DMS79 treated with DMSO at 0.1 percent for 48 hours (cell line): ENCODE data around the gene ERBB4.

Source experiments
- DNase-seq: peaks from one replicate; lab custom pipeline; 2025; lab: John Stamatoyannopoulos, UW

Gene ERBB4

DNA sequence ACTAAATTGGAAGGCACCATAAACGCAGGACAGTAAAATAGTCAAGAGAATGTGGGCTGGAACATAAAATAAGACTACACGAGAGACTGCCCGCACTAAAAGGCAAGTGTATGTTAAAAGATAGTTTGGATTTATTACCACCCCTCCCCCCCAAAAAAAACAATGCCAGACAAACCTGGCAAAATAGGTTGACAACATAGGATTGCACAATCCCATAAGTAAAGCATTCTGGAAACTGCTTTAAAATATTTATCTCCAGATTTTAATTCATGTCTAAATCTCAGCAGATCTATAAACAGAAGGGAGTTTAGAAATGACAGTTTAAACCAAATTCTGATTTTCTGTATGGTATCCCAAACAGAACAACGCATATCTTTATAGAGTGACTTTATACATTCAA lies 455.1 kb downstream of the ERBB4 start:
- DNase-seq: no peak

DNA sequence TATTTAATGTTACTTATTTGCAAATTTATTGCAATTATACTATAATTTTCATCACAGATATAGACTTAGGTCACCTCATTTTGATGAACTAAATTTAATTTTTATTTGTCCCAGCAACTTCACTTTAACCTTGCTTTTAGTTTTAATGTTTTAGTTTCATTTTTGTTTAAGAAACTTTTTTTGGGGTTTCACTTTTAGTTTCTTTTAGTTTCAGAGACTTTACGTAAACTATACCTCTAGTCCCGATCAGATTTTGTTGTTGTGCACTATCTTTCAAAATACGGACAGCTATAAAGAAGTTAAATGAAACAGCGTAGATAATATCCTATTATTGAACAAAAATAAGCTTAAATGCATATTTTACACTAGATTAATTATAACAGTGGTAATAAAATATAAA lies 460.5 kb downstream of the ERBB4 start:
- no peak for DNase-seq

DNA sequence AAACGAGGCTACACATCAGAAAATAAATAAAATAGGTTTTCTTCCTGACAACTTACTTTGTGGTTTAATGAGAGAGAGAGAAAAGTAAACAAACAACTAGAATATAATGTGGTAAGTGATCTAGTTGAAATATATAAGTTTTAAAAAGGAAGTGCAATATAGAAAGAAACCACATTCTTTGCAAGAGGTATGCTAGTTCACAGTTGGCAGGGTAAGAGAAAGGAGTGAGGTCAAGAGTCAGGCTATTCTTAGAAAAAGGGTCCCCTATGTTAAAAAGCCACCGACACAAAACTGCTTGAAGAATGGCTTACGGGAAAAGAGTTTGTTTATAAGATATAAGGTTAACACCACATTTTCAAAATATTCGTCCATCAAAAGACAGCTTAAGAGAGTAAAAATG lies 462.1 kb downstream of the ERBB4 start:
- no peak for DNase-seq

DNA sequence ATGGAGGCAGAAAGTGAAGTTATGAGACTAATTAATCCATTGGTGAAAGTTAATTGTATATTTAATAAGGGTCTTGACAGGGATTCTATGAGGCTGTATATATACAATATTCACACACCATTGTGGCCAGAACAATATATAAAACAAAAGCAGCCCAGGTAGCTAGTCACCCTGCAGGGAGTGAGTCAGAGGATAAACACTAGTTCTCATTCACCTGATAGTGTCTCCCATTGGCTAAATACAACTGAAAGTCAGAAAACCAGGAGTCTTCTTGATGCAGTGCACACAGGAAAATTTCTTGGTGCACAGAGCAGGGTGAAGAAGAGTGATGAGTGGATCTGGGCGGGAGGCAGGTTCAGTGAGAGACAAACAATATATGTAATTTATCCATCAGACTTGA lies 465.2 kb downstream of the ERBB4 start:
- no peak for DNase-seq

DNA sequence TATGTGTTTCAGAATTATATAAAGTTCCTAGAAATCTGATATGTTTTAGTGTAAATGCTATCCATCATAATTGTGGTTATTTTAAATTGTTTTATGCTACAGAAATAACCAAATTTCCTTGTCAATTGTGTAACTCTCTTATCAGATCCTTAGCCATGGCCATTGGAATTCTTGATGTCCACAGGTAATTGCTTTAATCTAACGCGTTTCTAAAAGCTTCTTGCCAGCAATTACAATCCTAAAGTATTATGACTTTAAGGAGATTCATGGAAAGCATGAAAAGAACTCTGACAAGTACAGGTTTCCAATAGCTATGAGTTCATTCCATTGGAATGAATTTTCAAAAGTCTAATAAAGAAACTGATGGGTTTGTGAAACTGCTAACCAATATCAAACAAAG lies 472.1 kb downstream of the ERBB4 start:
- no peak for DNase-seq

- no peak for DNase-seq
Measured at GRCh38 chr2:212064318-212064717, 474.3 kb downstream of the ERBB4 start.

GRCh38 chr2:212052412-212053159 lies 486.0 kb downstream of the ERBB4 start:
- DNase-seq: no peak

GRCh38 chr2:212050871-212051270 lies 487.7 kb downstream of the ERBB4 start:
- DNase-seq: no peak

- DNase-seq: no peak
Measured at GRCh38 chr2:212042562-212042961, 496.0 kb downstream of the ERBB4 start.

GRCh38 chr2:212037062-212037461 lies 501.5 kb downstream of the ERBB4 start:
- no peak for DNase-seq

- no peak for DNase-seq
Measured at GRCh38 chr2:212034841-212035585, 503.6 kb downstream of the ERBB4 start.

DNA sequence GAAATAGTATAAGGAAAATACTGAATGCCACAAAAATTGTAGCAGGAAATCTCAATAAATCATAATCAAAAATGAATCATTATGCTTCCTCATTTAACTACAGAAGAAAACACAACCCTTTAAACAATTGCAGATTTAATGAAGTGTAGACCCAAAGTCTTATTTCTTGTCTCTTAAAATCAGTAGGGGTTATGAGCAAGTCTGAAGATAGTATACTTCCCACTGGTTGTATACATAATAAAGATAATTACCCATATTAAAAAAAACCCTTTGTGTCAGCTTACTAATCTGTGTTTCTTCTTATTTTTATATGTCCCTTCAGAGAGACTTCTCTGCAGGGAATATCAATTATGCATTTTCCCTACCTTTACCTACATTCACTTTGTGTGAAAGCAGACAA lies 504.7 kb downstream of the ERBB4 start:
- DNase-seq: no peak

- no peak for DNase-seq
Measured at GRCh38 chr2:212032536-212033219, 505.9 kb downstream of the ERBB4 start.

DNA sequence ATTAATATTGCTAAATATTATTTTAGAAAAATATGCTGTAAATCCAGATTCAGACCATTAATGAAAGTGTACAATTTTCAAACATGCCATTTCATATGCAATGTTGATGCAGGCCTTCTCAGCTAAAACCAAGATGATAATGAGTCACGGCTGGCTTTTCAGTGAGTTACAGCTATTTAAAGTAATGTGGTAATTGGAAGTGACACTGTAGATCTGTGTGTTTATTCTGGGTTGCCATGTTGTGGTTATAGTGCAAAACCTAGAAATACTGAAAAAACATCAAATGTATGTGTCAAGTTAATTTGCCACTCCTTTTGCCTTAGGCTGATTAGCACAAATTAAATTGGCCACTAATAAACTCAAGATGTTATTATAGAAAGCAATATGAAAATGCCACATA lies 506.6 kb downstream of the ERBB4 start:
- no peak for DNase-seq

DNA sequence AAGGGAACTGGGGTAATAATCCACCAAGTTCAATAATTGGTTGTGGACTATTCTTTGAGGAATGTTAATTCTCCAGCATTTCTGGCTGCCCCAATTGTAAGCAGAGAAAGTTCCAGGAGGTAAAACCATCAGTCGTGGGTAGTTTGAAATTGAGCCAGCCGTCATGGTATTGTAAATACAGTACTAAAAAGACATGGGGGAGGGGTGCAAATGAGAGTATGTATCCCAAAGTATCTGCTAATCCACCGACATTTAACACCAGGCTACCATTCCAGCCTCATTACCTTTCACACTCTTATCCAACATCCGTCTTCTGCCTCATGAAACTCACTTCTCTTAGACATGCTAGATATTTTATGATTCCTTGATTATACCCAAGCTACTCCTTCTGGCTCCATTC lies 507.9 kb downstream of the ERBB4 start:
- no peak for DNase-seq

DNA sequence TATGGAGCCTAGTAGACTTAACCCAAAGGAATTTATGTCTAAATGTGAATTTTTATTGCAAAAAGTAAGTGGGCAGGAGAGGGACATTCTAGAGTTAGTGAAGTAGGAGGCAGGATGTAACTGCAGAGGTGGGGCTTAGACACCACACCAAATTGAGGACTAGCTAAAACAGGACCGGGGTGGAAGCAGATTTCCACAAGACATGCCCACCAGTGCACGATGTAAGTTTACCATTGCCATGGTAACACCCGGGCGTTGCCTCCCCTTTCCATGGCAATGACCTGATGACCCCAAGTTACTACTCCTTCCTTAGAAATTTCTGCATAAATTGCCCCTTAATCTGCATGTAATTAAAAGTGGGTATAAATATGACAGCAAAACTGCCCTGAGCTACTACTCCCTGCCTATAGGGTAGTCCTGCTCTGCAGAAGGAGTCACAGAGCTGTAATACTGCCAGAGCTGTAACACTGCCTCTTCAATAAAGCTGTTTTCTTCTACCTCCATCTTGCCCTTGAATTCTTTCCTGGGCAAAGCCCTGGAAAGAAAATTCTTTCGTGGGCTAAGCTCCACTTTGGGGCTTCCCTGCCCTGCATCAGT lies 509.7 kb downstream of the ERBB4 start:
- no peak for DNase-seq

DNA sequence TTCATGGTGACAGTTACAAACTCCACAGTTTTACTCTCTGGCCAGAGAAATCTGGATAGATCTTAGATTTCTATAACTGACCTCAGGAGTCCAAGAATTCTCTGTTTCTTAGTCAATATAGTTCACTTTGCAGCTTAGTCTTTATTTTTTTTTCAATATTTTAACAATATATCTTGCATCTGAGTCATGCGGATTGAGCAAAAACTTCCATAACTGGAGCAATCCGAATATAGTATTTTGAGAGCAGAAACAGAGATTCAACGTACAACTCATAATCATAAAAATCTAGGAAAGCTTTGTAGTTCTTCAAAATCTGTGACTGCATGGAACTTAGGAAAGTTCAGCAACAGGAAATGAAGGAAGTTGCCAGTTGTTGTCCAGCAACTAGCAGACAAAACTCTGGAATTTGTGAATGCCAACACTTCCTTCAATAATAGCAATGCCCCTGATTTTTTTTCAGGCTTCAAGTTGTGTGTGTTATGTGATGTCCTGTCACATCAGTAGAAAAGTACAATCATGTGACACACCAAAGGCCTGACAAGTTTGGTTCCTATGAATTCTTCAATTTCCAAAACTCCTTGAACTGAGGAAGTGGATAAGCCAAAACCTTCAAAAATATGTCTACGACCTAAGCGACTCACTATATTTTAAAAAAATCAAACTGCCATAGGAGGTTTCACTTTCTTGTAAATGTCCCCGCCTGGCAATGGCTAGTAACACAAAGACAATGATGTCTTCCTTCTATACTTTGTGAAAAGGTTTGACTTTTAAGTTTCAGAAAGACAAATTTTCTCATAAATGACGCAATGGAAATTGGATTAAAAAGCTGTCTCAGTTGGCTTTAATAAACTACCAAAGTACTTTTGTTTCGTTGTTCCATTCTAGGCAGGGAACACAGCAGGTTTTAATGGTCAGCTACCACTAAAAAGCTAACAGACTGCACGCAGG lies 510.6 kb downstream of the ERBB4 start:
- no peak for DNase-seq

GRCh38 chr2:212024040-212024439 lies 514.6 kb downstream of the ERBB4 start:
- DNase-seq: no peak

DNA sequence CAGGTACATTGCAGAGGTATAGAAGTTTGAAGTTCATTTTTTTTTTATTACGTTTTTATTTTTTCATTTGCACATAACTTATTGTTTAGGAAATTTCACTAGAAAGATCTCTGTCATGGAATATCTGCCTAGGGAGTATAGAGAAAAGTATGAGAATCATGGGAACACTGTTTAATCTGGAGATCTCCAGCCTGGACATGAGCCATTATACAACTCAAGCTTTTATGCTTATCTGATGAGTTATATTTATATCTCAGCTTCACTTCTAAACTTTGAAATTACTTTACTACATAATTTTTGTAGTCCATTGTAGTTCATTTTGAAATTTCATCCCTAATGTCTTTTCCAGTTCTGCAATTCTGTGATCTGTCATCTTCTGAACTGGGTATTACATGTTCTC lies 515.6 kb downstream of the ERBB4 start:
- no peak for DNase-seq

- DNase-seq: no peak
Measured at GRCh38 chr2:212021947-212022346, 516.7 kb downstream of the ERBB4 start.

DNA sequence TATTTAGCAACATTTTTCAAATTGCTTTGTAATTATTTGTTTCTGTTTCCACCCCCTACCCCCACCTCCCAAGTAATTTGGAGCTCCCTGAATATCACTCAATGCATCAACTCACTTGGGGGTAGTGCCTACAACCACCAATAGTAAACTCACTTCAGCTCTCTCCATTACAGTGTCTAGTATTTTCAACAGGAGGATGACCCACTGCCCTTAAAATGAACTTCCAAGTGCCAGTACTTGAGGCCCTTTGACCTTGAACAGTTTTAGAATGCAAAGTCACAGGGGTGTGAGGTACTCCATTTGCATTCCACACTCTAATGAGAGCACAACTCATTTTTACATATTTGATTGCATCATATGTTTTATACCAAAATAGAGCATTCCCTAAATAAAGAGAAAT lies 523.0 kb downstream of the ERBB4 start:
- no peak for DNase-seq

- no peak for DNase-seq
Measured at GRCh38 chr2:212013626-212014025, 525.0 kb downstream of the ERBB4 start.
